Fibroblast of the aortic adventitia (primary cell): ENCODE results near the gene IL1RAPL1. TPM values are rescaled to one million over a fixed set of nuclear protein-coding genes. Genes with fewer than 3 reads are reported as not detected.
A peak's percentile ranks its signal among the peaks of the same experiment; 100 is the strongest.
"Not testable (repeated sequence)": the region's sequence is repeated elsewhere in the genome, so short reads cannot be mapped to it uniquely, and the experiment has no call there.

Source experiments
- DNase-seq: peaks from one replicate; pipeline ENCODE4 v3.0.0-alpha.2; 2010; ENCODE audit warnings: low read depth
- H3K4me3 ChIP-seq: 2 replicates; pipeline ENCODE4 v1.5.1; 2011; ENCODE audit warnings: low read depth, mild to moderate bottlenecking, control low read depth, low read length, moderate library complexity
- CTCF ChIP-seq: IDR thresholded peaks from 2 replicates; pipeline ENCODE4 v1.5.1; 2011; ENCODE audit warnings: mild to moderate bottlenecking, low read length, control low read depth, inconsistent platforms; ENCODE audit not compliant: insufficient read depth
- total RNA-seq: library from RNA; depleted of rRNA; stranded (reverse); fragments of >200 nt; gene quantifications from 2 replicates; pipeline ENCODE4 v1.2.3, GENCODE V29; 2012; ENCODE audit warnings: low replicate concordance

IL1RAPL1 gene
- total RNA-seq, 1 donor: 7.1 TPM

GRCh38 chrX:29071525-29072320 is 484.5 kb downstream of the IL1RAPL1 start:
- DNase-seq: peak; percentile 75
- TF ChIP-seq CTCF: no peak
- no peak overlapping the region for H3K4me3 ChIP-seq

- TF ChIP-seq CTCF: no peak
- no peak for DNase-seq
- H3K4me3 ChIP-seq: no peak overlapping the region
Measured at GRCh38 chrX:29082558-29082957, 495.3 kb downstream of the IL1RAPL1 start.

GRCh38 chrX:29083823-29084222 is 496.6 kb downstream of the IL1RAPL1 start:
- TF ChIP-seq CTCF: no peak
- H3K4me3 ChIP-seq: no peak overlapping the region
- no peak for DNase-seq

- TF ChIP-seq CTCF: peak; percentile 23
- DNase-seq: peak; percentile 45
- H3K4me3 ChIP-seq: no peak overlapping the region
Measured at GRCh38 chrX:29090811-29091210, 503.6 kb downstream of the IL1RAPL1 start.

- DNase-seq: no peak
- H3K4me3 ChIP-seq: no peak overlapping the region
- no peak for TF ChIP-seq CTCF
Measured at GRCh38 chrX:29107231-29107630, 520.0 kb downstream of the IL1RAPL1 start.

GRCh38 chrX:29110041-29110440 is 522.8 kb downstream of the IL1RAPL1 start:
- DNase-seq: no peak
- no peak overlapping the region for H3K4me3 ChIP-seq
- TF ChIP-seq CTCF: no peak

- DNase-seq: no peak
- no peak overlapping the region for H3K4me3 ChIP-seq
- no peak for TF ChIP-seq CTCF
Measured at GRCh38 chrX:29113221-29113620, 526.0 kb downstream of the IL1RAPL1 start.

GRCh38 chrX:29122817-29123216 is 535.6 kb downstream of the IL1RAPL1 start:
- H3K4me3 ChIP-seq, DNase-seq: not testable (repeated sequence)
